ENCODE results near the gene ENPP4. TPM values are rescaled to one million over a fixed set of nuclear protein-coding genes. Genes with fewer than 3 reads are reported as not detected.

The ENPP4 gene
- total and polyA plus RNA-seq, 2 of the 4 experiments (the other 2 are of a cell fraction): under 0.01 to 0.03 TPM

GRCh38 chr6:46137387-46137786, 7.6 kb downstream of the ENPP4 start:
- H3K56ac ChIP-seq (ENCODE audit: extremely low read depth, insufficient read depth, low read length): no peak overlapping the region
- ChIA-PET CTCF (interaction anchor here (1.0 kb wide), 1 partner anchor 47 kb away, joined by 3 read pairs; no protein-coding TSS in a partner anchor), POLR2A (ENCODE audit: unreplicated experiment) (no interaction called here)
- H3K27me3 ChIP-seq (ENCODE audit: control insufficient read depth, insufficient read depth, low read length): no peaks in the 10 kb centered on the region
- no peak overlapping the region for H4K91ac ChIP-seq (ENCODE audit: insufficient read depth, low read depth, low read length)
- H3K4me2 ChIP-seq (ENCODE audit: low read depth, low read length): no peak overlapping the region
- H2AFZ ChIP-seq (replicated peaks; ENCODE audit: low read length, poor library complexity): no peak overlapping the region
- no peak overlapping the region for H2BK5ac ChIP-seq (ENCODE audit: low read depth, low read length, poor library complexity, severe bottlenecking)
- H3K14ac ChIP-seq (replicated peaks; ENCODE audit: low read depth, low read length): no peak overlapping the region
- no peak for TF ChIP-seq MAFK (IDR thresholded peaks at IDR 0.05; ENCODE audit: low read depth, low read length)
- TF ChIP-seq RFX5 (IDR thresholded peaks at IDR 0.05; ENCODE audit: low read depth, low read length): no peak
- TF ChIP-seq CTCF (conservative IDR thresholded peaks at IDR 0.05; ENCODE audit: low read depth, low read length): no peak
- TF ChIP-seq BHLHE40 (IDR thresholded peaks at IDR 0.05; ENCODE audit: low read depth, low read length): no peak
- TF ChIP-seq CHD1 (IDR thresholded peaks at IDR 0.05; ENCODE audit: low read depth, low read length): no peak
- no peak for TF ChIP-seq NFE2L2 (IDR thresholded peaks at IDR 0.05; ENCODE audit: low read depth, low read length)
- TF ChIP-seq MAZ (IDR thresholded peaks at IDR 0.05; ENCODE audit: borderline replicate concordance, low read depth, low read length): no peak
- TF ChIP-seq RAD21 (IDR thresholded peaks at IDR 0.05; ENCODE audit: low read length): no peak
- TF ChIP-seq POLR2A (IDR thresholded peaks at IDR 0.05; ENCODE audit: low read depth, low read length): no peak
- TF ChIP-seq ELK1 (IDR thresholded peaks at IDR 0.05; ENCODE audit: borderline replicate concordance, low read depth, low read length): no peak
- no peak for TF ChIP-seq CEBPB (IDR thresholded peaks at IDR 0.05; ENCODE audit: low read depth, low read length)
- TF ChIP-seq, protein P1, sequence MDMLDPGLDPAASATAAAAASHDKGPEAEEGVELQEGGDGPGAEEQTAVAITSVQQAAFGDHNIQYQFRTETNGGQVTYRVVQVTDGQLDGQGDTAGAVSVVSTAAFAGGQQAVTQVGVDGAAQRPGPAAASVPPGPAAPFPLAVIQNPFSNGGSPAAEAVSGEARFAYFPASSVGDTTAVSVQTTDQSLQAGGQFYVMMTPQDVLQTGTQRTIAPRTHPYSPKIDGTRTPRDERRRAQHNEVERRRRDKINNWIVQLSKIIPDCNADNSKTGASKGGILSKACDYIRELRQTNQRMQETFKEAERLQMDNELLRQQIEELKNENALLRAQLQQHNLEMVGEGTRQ (IDR thresholded peaks at IDR 0.05; ENCODE audit: low read depth, low read length): no peak
- no peak for TF ChIP-seq RCOR1 (IDR thresholded peaks at IDR 0.05; ENCODE audit: insufficient replicate concordance, low read length)
- TF ChIP-seq SMC3 (IDR thresholded peaks at IDR 0.05; ENCODE audit: low read depth, low read length): no peak
- TF ChIP-seq MXI1 (IDR thresholded peaks at IDR 0.05; ENCODE audit: borderline replicate concordance, low read depth, low read length): no peak
- TF ChIP-seq FOS (IDR thresholded peaks at IDR 0.05; ENCODE audit: low read depth, low read length): no peak
- no peak overlapping the region for H3K27ac ChIP-seq (ENCODE audit: insufficient read depth, low read length)
- H3K9me3 ChIP-seq (ENCODE audit: control insufficient read depth, insufficient read depth, low read length): no peaks in the 10 kb centered on the region
- no TSS peak for BruUV-seq (replicated peaks)
- H4K20me1 ChIP-seq (ENCODE audit: insufficient read depth, low read length): no peaks in the 10 kb centered on the region
- H2AK5ac ChIP-seq (ENCODE audit: low read depth, low read length): no peak overlapping the region
- no peak overlapping the region for H3K9ac ChIP-seq (ENCODE audit: low read depth, low read length)
- no peak overlapping the region for H2BK15ac ChIP-seq (ENCODE audit: low read depth, low read length)
- WGBS, 2 experiments (ENCODE audit: extremely low coverage in 2 of 2, insufficient read length in 1 of 2): no CpG with 5 or more reads among the region's 2 CpGs
- no peaks in the 10 kb centered on the region for H3K79me1 ChIP-seq (ENCODE audit: low read depth in 1 of 2, low read length in 2 of 2)
- no peak overlapping the region for H2BK120ac ChIP-seq (ENCODE audit: low read depth, low read length)
- H4K8ac ChIP-seq (ENCODE audit: low read depth in 2 of 2, low read length in 2 of 2): no peak overlapping the region
- ATAC-seq (ENCODE audit: low read depth): no peak
- H4K5ac ChIP-seq (ENCODE audit: low read depth, low read length): no peak overlapping the region
- no peak overlapping the region for H2AK9ac ChIP-seq (replicated peaks; ENCODE audit: low read depth, low read length, poor library complexity)
- intact Hi-C loops (cut with micrococcal nuclease) (no loop called here), dilution Hi-C loops (cut with HindIII; ENCODE audit: low sequenced_read_pairs, unreplicated experiment) (no loop called here), in situ Hi-C loops (cut with MboI; ENCODE audit: low sequenced_read_pairs) (no loop called here)
- no peak overlapping the region for H3K4me3 ChIP-seq (ENCODE audit: insufficient read depth, low read depth, low read length)
- H2BK20ac ChIP-seq (ENCODE audit: low read depth, low read length): no peak overlapping the region
- no peak overlapping the region for H3K23ac ChIP-seq (ENCODE audit: low read depth, low read length)
- no peak overlapping the region for H3K4ac ChIP-seq (ENCODE audit: low read depth, low read length)
- no peaks in the 10 kb centered on the region for H3K4me1 ChIP-seq (ENCODE audit: control insufficient read depth, insufficient read depth, low read length)
- no peak for DNase-seq
- no peak overlapping the region for H3K18ac ChIP-seq (ENCODE audit: low read depth, low read length)
- H3K9me1 ChIP-seq (ENCODE audit: insufficient read depth, low read length): no peaks in the 10 kb centered on the region
- no peaks in the 10 kb centered on the region for H3K36me3 ChIP-seq (ENCODE audit: control insufficient read depth, insufficient read depth, low read length)

All from IMR-90 (cell line).